Raji (cell line): ENCODE results near the gene KRTAP5-6.

Experiments used
- POLR2A ChIP-seq: IDR thresholded peaks from 2 replicates; pipeline ENCODE4 v1.6.1; 2011; ENCODE audit warnings: low read depth, low read length, control low read depth; ENCODE audit not compliant: insufficient read depth

KRTAP5-6 gene, protein sequence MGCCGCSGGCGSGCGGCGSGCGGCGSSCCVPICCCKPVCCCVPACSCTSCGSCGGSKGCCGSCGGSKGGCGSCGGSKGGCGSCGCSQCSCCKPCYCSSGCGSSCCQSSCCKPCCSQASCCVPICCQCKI

DNA sequence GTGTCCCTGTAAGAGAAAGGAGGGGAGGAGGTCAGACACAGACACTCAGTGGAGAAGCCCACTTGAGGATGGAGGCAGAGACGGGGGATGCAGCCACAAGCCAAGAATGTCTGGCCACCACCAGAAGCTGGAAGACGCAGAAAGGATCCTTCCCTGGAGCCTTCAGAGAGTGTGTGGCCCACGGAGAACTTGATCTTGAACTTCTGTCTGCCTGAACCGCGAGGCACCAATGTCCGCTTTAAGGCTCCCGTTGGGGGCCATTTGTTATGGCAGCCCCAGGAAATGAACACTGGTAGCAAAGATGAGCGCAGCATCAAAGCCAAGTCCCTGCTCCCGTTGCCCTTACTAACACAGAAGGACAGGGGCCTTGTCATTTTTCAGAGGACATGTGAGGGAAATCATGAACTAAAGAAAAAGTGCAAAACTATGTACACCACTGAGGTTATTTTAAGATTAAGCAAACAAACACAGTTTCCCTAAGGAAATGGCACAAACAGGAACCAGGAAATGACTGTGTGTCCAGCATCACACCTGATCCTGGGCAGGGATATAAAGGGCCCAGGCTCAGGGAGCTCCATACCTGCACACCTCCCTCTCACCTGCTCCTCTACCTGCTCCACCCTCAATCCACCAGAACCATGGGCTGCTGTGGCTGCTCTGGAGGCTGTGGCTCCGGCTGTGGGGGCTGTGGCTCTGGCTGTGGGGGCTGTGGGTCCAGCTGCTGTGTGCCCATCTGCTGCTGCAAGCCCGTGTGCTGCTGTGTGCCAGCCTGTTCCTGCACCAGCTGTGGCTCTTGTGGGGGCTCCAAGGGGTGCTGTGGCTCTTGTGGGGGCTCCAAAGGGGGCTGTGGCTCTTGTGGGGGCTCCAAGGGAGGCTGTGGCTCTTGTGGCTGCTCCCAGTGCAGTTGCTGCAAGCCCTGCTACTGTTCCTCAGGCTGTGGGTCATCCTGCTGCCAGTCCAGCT, at the start of gene KRTAP5-6:
TSS of gene KRTAP5-6 (plus strand) at position 588 of the 963 bp plus-strand sequence. CDS start at position 639, 51 bp downstream.
- no peak for TF ChIP-seq POLR2A

DNA sequence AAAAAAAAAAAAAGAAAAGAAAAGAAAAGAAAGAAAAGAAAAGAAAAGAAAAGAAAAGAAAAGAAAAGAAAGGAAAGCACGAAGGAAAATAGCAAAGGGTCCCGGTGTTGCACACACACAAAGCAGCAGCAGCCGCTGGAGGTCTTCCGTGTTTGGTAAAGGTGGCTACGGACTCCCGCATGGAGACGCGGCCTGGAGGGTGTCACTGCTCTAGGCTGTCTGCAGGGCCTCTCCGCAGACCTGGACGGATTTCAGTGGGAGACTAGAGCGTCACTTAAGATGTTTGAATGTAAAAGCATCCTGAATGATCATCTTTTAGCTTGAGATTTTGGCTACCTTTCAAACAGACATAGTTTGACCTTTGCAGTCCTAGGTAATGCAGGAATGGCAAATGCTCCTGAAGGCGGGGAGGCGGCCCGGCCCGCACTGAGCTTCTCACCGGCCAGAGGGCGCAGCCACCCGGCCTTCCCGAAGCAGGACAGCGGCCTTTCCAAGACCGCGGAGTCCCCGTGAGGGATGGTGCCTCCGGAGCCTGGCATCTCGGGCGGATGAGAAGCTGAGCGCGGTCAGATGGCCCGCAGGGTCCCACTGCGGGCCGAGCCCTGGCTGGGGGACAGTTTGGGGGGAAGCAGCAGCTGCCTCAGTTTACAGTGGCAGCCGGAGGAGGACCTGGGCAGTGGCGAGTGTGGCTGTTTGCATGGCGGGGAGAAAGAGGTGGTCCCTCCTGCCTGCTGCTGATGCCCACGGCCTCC, 48.9 kb upstream of the KRTAP5-6 start:
- TF ChIP-seq POLR2A, result no peak

DNA sequence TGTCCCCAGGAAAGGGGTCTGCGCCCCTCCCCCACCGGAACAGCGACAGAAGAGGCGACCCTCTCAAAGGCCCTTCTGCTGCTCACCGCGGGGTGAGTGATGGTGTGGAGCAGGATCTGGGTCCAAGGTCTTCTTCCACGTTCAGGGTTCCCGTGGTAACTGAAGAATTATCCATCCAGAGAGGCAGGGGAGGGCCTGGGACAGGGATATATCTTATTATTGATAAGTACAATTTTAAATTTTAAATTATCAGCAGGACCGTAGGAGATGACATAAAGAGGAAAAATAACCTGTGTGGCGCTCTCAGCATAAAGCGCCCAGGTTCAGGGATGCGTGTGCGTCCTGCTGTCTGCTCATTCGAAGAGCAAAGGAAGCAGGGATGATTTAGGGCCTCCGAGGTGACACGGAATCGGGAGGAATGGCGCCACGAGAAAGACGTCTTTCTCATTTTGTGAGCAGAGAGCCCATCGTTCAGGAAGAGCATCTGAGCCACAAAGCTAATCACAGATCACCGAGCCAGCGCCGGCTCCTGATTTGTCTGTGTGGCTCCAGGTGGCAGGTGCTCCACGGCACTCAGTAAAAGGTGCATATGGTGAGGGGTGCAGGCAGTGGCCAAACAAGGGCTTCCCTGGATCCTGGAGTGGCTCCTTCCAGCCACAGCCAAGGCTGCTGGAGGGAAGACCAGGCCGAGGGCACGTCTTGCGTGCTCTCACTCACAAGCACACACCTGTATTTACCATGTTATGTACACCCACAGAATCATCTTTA, 48.2 kb upstream of the KRTAP5-6 start:
- TF ChIP-seq POLR2A, result no peak

DNA sequence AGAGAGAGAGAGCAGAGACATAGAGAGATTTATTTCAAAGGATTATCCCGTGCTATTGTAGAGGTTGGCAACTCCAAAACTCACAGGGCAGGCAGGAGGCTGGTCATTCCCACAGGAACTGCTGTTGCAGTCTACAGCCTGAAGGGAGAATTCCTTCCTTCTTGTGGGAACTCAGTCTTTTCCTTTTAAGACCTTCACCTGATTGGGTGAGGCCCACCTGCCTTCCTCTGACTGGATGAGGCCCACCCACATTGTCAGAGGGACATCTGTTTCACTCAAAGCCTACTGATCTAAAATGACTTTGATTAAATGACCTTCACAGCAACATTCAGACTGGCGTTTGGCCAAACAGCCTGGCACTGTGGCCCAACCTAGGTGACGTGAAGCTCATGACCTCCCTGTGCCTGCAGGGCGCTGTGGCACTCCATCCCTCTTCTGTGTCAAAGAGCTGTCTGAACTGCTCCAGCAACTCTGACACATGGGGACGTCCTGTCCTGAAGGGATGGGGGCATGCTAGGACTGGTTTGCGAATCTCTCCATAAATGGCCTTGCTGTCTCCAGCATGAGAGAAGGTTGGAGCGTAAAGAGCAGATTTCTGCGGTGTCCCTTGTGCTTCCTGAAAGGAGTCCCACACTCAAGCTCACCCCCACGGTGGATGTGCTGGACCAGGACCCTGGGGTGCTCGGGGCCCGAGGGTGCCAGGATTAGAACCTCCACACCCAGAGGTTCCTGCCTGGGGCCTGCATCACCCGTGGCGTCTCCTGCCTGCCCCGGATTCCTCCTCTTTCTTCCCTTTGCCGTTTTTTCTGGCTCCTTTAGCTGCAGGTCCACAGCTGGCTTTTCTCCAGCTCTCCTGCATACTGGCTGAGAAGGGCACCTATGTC, 46.7 kb upstream of the KRTAP5-6 start:
- no peak for TF ChIP-seq POLR2A

DNA sequence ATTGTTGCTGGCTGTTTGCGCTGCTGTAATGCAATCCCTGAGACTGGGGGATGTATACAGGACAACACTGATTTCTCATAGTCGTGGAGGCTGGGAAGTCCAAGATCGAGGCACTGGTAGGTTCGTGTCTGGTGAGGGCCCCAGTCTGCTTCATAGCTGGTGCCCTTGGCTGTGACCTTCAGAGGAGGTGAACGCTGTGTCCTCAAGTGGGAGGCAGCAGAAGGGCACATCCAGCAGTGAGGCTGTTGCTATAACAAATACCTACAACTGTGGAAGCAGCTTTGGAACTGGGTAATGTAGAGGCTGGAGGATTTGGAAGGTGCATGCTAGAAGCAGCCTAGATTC, 46.1 kb upstream of the KRTAP5-6 start:
- TF ChIP-seq POLR2A, result no peak

DNA sequence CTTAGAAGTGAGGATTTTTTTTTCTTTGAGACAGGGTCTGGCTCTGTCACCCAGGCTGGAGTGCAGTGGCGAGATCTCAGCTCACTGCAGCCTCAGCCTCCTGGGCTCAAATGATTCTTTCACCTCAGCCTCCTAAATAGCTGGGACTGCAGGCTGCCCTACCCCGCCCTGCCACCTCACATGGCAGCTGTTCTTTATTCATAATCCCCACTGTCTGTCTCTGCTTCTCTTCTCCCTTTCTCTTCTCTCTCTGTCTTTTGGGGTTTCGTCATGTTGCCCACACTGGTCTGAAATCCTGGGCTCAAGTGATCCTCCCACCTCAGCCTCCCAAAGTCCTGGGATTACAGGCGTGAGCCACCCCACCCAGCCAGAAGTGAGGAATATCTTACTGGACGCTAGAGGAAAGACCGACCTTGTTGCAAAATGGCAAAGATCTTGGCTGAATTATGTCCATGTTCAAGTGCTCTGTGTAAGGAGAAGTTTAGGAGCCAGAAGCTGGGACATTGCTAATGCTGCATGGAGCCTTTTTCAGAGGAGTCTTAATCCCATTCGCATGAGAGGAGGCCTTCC, 45.5 kb upstream of the KRTAP5-6 start:
- no peak for TF ChIP-seq POLR2A

DNA sequence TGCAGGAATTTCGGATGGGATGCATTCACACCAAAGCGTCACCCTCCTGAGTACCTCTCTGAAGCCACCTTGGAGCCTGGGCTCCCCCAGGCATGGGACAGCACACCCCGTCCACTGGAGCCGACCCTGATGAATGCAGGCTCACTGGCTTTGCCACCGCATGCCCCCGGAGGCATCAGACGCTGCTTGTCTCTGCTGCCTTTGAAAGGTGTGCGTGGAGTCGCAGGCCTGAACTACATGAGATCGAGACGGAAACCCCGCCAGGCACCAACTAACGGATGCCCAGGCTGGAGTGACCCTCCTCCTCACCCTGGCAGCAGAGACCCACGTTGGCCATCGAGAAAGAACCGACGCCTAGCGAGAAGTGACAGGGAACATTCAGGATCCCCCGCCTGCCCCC, 45.0 kb upstream of the KRTAP5-6 start:
- no peak for TF ChIP-seq POLR2A

DNA sequence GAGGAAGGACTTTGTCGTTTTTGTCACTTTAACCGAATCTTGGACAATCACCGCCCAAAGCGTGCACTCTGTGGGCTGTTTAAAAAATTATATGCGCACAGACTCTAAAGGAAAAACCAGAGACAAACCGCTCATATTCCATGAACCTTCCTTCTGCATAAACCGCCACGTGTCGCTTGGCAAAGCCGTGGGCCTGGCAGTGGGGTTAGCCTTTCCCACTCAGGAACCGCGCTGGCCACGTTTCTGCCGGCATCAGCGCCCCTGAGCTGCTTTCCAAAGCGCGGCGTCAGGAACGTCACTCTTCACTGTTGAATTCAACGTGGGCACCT, 44.6 kb upstream of the KRTAP5-6 start:
- TF ChIP-seq POLR2A, result no peak

DNA sequence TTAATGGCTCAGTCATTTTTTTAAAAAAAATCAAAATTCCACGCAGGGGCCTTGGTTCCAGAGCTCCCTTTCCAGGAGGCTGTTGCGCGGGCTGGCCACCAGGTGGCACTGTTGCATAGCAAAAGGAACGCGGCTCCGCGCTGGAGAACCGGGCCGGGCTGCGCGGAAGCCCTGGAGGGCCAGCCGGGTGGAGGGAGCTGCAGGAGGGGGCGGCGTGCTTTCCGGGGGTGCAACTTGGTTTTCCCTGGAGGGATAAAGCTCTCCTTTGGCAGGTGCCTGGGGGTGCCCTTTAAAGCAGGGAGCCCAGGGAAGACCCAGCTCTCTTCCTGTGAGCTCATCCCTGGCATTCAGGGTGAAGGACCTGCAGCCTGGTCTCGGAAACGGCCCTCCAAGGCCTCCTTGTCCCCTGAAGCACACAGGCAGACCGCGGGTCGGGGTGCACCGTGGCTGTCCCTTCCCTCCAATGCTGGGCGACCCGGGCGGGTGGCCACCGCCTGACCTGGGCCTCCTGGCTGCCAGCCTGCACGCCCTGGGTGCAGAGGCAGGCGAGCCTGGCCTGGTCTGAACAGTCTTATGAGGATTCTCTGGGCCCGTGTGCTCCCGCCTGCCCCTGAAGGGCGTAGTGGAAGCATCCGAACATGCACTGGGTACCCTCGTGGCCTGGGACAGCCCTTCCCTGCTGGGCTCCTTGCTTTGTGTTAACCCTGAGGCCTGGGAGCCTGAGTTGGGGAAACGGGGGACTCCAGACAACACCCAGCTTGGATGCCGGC, 44.0 kb upstream of the KRTAP5-6 start:
- no peak for TF ChIP-seq POLR2A

DNA sequence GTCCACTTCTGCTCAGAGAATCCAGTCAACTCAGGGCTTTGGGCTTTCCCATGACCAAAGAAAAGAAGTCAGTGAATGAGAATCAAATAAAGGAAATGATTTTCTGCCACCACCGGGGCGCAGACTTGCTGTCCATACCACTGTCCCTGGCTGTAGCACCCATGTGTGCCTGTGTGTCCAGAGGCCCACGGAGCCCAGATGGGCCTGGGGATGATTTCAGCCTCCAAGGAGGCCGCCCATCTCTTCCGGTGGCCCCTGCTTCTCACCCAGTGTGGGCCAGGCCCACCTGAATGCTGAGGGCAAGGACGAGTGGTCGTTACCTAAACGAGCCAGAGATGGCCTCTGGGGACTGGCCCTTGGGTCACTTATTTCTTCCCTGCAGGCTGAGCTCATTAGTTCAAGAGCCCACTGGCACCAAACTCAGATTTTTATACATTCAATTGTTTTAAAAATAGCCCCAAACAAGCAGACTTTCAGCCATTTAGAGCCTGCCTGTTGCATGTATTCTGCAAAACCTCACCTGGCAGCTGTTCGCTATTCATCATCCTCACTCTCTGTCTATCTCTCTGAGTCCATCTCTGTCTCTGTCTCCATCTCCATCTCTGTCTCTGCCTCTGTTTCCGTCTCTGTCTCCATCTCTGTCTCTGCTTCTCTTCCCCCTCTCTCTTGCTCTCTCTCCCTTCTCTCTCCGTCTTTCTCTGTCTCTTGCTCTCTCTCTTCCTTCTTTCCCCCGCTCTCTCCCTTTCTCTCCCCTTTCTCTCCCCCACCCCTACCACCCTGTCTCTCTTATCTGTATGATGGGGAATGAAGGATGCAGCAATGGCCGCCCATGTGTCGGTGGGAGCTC, 43.2 kb upstream of the KRTAP5-6 start:
- no peak for TF ChIP-seq POLR2A

DNA sequence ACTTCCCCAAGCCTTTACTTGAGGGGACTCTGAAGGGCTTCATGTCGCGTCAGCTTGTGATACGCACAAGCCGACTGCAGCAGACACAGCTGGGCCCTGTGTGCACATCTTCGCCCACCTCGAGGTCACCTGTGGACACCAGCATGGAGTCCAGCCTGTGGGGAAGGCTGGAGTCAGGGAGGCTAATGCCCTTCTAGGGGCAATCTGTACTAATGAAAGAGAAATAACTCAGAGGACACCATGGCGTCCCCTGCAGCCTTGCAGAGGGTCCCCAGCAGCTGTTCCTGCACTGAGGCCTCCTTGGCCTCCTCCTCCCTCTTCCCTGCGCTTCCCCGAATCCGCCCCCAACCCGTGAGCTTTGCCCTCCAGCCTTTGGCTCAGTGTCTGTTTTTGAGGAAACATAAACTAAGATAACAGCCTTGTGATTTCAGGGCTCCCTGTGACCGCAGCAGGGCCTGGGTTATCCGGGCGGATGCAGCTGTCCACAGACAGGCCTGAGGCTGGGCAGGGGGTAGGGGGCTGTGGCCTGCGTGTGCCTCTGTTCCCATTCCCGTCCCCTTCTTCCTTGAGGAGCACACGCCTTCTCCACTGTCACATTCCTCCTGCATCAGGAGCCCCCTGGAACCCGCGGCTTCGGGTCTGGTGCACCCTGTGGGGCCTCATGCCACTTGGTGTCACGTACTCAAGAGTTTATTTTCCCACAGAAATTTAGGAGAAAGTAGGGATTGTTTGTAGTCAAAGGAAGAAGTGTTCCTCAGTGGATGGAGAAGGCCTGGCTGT, 42.4 kb upstream of the KRTAP5-6 start:
- no peak for TF ChIP-seq POLR2A
